Muscle layer of colon (tissue), 2 donors: Measurements from ENCODE around the gene ARNT2.

ENCODE experiments used
- H3K27ac ChIP-seq: one replicate; pipeline ENCODE4 v1.7.0; 2013; ENCODE audit warnings: low read depth, mild to moderate bottlenecking, low read length, moderate library complexity
- H3K27me3 ChIP-seq, 2 donors: one replicate each; pipeline ENCODE4 v1.7.0; 2013; ENCODE audit warnings: low read length in 2 of 2, mild to moderate bottlenecking in 2 of 2; ENCODE audit not compliant: insufficient read depth in 2 of 2, control insufficient read depth in 1 of 2
- H3K36me3 ChIP-seq: one replicate; pipeline ENCODE4 v1.7.0; 2013; ENCODE audit warnings: mild to moderate bottlenecking, low read length; ENCODE audit not compliant: insufficient read depth
- H3K4me1 ChIP-seq: one replicate; pipeline ENCODE4 v1.7.0; 2013; ENCODE audit warnings: mild to moderate bottlenecking, low read length; ENCODE audit not compliant: insufficient read depth
- H3K4me3 ChIP-seq, 2 donors: one replicate each; pipeline ENCODE4 v1.7.0; 2013; ENCODE audit warnings: low read length in 2 of 2, low read depth in 1 of 2, mild to moderate bottlenecking in 1 of 2, moderate library complexity in 1 of 2
- H3K9ac ChIP-seq: one replicate; pipeline ENCODE4 v1.7.0; 2013; ENCODE audit warnings: low read length
- H3K9me3 ChIP-seq: one replicate; pipeline ENCODE4 v1.7.0; 2013; ENCODE audit warnings: mild to moderate bottlenecking, low read length
- donor health status: abdominal sarcoma.
- donor health status: Adenocarcinoma of cecum.

Gene ARNT2

DNA sequence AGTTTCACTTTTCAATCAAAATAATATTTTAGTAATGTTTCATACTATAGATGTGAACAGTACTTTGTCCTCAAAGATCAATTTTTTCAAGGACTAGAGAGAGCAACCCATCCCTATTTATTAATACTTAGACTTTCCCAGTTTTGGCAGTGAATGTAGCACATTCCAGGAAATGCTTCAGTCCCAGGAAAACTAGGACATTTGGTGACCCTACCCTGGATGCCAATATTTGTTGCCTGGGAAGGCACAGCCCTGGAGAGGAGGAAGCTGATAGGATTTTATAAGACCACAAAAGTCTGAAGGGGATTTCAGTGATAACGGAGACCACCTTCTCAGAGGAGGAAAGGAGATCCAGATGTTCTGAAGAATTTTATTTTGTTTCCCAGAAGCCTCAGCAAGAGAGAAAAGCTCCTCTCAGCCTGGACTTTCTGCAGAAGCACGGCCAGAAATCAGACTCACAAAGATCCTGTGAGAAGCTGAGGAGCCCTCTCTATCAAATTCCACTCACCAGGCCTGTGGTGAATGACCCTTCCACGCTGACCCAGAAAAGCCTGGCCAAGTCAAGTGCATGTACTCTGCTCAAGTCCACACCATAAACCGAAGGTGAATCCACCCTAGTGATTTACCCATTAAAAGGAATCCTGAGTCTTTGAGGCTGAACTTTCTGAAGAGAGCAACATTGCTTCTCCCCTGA, 203.3 kb downstream of the ARNT2 start:
- H3K36me3 ChIP-seq: no peaks in the 10 kb centered on the region
- H3K27me3 ChIP-seq: no peaks in the 10 kb centered on the region
- no peaks in the 10 kb centered on the region for H3K9me3 ChIP-seq
- H3K9ac ChIP-seq: no peak overlapping the region
- H3K27ac ChIP-seq: no peak overlapping the region
- H3K4me1 ChIP-seq: no peaks in the 10 kb centered on the region
- H3K4me3 ChIP-seq: no peak overlapping the region

GRCh38 chr15:80608688-80609087, 204.5 kb downstream of the ARNT2 start:
- Histone ChIP-seq H3K9ac (no peak overlapping the region), H3K36me3 (no peaks in the 10 kb centered on the region), H3K4me3 (no peak overlapping the region), H3K27ac (no peak overlapping the region), H3K4me1 (no peaks in the 10 kb centered on the region), H3K9me3 (no peaks in the 10 kb centered on the region), H3K27me3 (no peaks in the 10 kb centered on the region)

DNA sequence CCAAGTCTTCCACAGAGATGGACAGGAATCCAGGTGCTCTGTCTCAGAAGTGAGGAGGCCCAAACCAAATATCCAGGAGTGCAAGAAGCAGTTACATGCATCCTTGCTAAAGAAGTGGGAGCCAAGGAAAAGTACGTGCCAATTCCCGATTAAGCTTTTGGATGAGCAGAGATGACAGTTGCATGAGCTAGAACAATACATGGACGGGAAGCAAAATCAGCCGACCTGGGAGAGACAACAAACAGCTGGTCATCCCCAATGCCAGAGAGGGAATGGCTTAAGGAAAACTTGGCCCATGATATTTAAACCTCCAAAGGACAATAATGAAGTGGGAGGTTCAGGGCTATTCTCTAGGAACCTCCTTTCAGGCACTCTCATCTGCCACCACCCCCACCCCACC, 204.9 kb downstream of the ARNT2 start:
- no peak overlapping the region for H3K4me3 ChIP-seq
- no peak overlapping the region for H3K9ac ChIP-seq
- H3K27me3 ChIP-seq: no peaks in the 10 kb centered on the region
- H3K4me1 ChIP-seq: no peaks in the 10 kb centered on the region
- no peaks in the 10 kb centered on the region for H3K36me3 ChIP-seq
- H3K9me3 ChIP-seq: no peaks in the 10 kb centered on the region
- H3K27ac ChIP-seq: no peak overlapping the region

- H3K4me1 ChIP-seq: no peaks in the 10 kb centered on the region
- H3K27ac ChIP-seq: no peak overlapping the region
- H3K36me3 ChIP-seq: no peaks in the 10 kb centered on the region
- no peaks in the 10 kb centered on the region for H3K9me3 ChIP-seq
- H3K9ac ChIP-seq: no peak overlapping the region
- no peaks in the 10 kb centered on the region for H3K27me3 ChIP-seq
- no peak overlapping the region for H3K4me3 ChIP-seq
These were observed 205.3 kb downstream of the ARNT2 start for GRCh38 chr15:80609512-80609946.

- H3K4me3 ChIP-seq: no peak overlapping the region
- no peaks in the 10 kb centered on the region for H3K9me3 ChIP-seq
- no peak overlapping the region for H3K9ac ChIP-seq
- H3K4me1 ChIP-seq: peaks cover 10% of the 10 kb centered on the region
- H3K36me3 ChIP-seq: no peaks in the 10 kb centered on the region
- H3K27me3 ChIP-seq: no peaks in the 10 kb centered on the region
- H3K27ac ChIP-seq: no peak overlapping the region
These were observed 207.4 kb downstream of the ARNT2 start for GRCh38 chr15:80611543-80612080.

DNA sequence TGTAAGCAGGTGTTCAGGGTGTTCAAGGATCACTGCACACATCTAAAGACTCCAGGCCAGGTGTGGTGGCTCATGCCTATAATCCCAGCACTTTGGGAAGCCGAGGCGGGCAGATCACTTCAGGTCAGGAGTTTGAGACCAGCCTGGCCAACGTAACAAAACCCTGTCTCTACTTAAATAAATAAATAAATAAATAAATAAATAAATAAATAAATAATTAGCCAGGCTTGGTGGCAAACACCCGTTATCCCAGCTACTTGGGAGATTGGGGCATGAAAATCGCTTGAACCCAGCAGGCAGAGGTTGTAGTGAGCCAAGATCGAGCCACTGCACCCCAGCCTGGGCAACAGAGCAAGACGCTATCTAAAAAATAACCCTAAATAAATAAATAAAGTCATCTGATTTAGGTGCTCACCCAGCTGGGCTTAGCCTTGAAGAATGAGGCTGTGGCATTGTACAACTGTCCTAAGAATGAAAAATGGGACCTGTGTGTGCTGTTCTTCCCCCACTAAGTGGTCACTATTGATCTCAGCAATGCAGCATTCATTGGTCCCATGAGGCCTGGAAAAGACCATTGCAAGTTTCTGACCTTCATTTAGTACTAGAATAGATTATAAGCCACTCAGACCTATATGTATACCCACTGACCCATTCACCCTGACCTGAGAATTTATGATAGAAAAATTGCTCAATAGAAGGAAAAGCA, 208.1 kb downstream of the ARNT2 start:
- H3K27ac ChIP-seq: no peak overlapping the region
- no peaks in the 10 kb centered on the region for H3K27me3 ChIP-seq
- no peaks in the 10 kb centered on the region for H3K36me3 ChIP-seq
- H3K4me1 ChIP-seq: peaks cover 10% of the 10 kb centered on the region
- no peak overlapping the region for H3K9ac ChIP-seq
- no peak overlapping the region for H3K4me3 ChIP-seq
- no peaks in the 10 kb centered on the region for H3K9me3 ChIP-seq

GRCh38 chr15:80613762-80614365, 209.7 kb downstream of the ARNT2 start:
- Histone ChIP-seq H3K4me3 (no peak overlapping the region), H3K27ac (no peak overlapping the region), H3K9me3 (no peaks in the 10 kb centered on the region)

DNA sequence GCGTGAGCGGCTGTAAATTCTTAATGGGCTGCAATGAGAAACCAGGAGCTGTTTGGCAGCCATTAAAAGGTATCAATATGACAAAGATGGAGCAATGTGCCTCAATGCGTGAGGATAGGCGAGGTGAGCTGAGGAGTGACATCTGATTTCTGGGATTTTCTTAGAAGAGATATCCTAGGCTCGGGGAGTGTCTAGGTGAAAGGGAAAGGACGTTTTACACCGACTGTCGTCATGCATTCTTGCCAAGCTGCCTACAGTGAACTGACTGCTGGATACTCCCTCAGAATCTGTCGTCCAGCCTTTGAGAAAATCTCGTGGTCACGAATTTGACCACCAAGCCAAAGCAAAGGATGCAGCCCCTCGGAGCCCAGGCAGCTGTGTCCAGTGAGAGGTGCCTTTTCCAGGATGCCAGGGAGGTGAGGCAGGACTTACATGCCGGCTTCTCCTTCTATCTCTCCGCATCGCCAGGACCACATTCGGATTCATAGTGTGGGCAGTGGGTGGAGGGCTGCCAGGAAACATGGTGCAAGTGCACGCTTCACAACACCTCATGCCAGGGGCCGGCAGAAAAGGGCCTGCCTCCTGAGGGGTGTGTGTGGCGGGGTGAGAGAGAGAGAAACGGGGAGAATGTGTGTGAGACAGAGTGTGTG, 210.7 kb downstream of the ARNT2 start:
- no peaks in the 10 kb centered on the region for H3K9me3 ChIP-seq
- no peaks in the 10 kb centered on the region for H3K27me3 ChIP-seq
- peaks cover 10% of the 10 kb centered on the region for H3K4me1 ChIP-seq
- no peak overlapping the region for H3K27ac ChIP-seq
- no peak overlapping the region for H3K4me3 ChIP-seq
- no peaks in the 10 kb centered on the region for H3K36me3 ChIP-seq
- no peak overlapping the region for H3K9ac ChIP-seq

More at GRCh38 chr15:80613762-80614365, 209.7 kb downstream of the ARNT2 start:
- Histone ChIP-seq H3K9ac (no peak overlapping the region), H3K4me1 (peaks cover 10% of the 10 kb centered on the region), H3K27me3 (no peaks in the 10 kb centered on the region), H3K36me3 (no peaks in the 10 kb centered on the region)

DNA sequence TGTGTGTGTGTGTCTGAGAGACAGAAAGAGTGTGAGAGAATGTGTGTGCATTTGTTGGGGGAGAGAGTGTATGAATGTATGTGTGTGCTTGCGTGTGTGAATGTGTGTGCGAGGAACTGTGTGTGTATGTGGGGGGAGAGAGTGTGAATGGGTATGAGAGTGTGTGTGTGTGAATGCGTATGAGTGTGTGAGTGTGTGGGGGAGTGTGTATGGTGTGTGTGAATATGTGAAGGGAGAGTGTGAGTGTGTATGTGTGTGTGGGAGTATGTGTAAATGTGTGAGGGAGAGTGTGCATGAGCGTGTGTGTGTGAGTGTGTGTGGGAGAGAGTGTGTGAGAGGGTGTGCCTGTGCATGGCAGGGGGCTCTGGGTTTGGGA, 211.2 kb downstream of the ARNT2 start:
- no peak overlapping the region for H3K27ac ChIP-seq
- no peak overlapping the region for H3K9ac ChIP-seq
- no peaks in the 10 kb centered on the region for H3K27me3 ChIP-seq
- H3K4me3 ChIP-seq: no peak overlapping the region
- H3K4me1 ChIP-seq: peaks cover 10% of the 10 kb centered on the region
- no peaks in the 10 kb centered on the region for H3K36me3 ChIP-seq
- no peaks in the 10 kb centered on the region for H3K9me3 ChIP-seq

DNA sequence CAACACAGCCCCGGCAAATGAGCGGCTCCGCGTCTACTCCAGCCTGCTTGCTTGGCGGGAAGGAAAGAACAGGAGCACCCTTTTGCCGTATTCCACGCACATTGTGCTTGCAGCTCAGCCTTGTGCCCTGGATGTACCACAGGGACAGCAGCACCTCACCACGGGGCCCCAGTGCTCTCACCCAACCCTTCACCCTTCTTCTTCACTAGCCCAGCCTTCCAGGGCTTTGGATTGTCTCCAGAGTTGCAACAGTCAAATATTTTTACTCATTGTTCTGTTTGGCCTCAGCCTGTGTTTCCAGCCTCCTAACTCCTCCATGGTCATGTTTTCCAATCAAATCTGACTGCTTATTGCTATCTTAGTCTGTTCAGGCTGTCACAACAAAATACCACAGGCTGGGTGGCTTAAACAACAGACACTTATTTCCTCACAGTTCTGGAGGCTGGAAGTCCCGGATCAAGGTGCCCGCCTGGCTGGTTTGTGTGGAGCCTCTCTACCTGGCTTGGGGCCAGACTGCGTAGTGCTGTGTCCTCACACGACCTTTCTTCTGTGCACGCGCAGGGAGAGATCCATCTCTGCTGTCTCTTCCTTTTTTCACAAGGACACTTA, 211.7 kb downstream of the ARNT2 start:
- no peak overlapping the region for H3K27ac ChIP-seq
- no peak overlapping the region for H3K9ac ChIP-seq
- H3K27me3 ChIP-seq: no peaks in the 10 kb centered on the region
- peaks cover 10% of the 10 kb centered on the region for H3K4me1 ChIP-seq
- H3K9me3 ChIP-seq: no peaks in the 10 kb centered on the region
- no peaks in the 10 kb centered on the region for H3K36me3 ChIP-seq
- H3K4me3 ChIP-seq: peak overlapping the region in 1 of 2 donors; percentile 16
